HEK293T (cell line): ENCODE data around the gene ELK3.

Experiments
- ARNT ChIP-seq: fragments of 450-650 bp; IDR thresholded peaks from 2 replicates; pipeline ENCODE4 v1.6.1; 2017; ENCODE audit warnings: mild to moderate bottlenecking
- ELF4 ChIP-seq: fragments of 450-650 bp; IDR thresholded peaks from 2 replicates; pipeline ENCODE4 v1.6.1; 2017; ENCODE audit warnings: antibody characterized with exemption
- FOXK2 ChIP-seq: fragments of 450-650 bp; IDR thresholded peaks from 2 replicates; pipeline ENCODE4 v1.6.1; 2016; ENCODE audit warnings: mild to moderate bottlenecking
- FOXM1 ChIP-seq: fragments of 450-650 bp; IDR thresholded peaks from 2 replicates; pipeline ENCODE4 v1.6.1; 2017; ENCODE audit warnings: mild to moderate bottlenecking, borderline replicate concordance
- L3MBTL2 ChIP-seq: fragments of 450-650 bp; conservative IDR thresholded peaks from 2 replicates; pipeline ENCODE4 v1.6.1; 2016; ENCODE audit warnings: mild to moderate bottlenecking
- LEF1 ChIP-seq: fragments of 450-650 bp; IDR thresholded peaks from 2 replicates; pipeline ENCODE4 v1.6.1; 2017; ENCODE audit warnings: mild to moderate bottlenecking, borderline replicate concordance
- NFRKB ChIP-seq: fragments of 450-650 bp; IDR thresholded peaks from 2 replicates; pipeline ENCODE4 v1.6.1; 2016; ENCODE audit warnings: mild to moderate bottlenecking, moderate library complexity
- SP1 ChIP-seq: fragments of 450-650 bp; IDR thresholded peaks from 2 replicates; pipeline ENCODE4 v1.6.1; 2017
- SUZ12 ChIP-seq: fragments of 450-650 bp; IDR thresholded peaks from 2 replicates; pipeline ENCODE4 v1.6.1; 2016; ENCODE audit warnings: mild to moderate bottlenecking
- TARDBP ChIP-seq: fragments of 450-650 bp; IDR thresholded peaks from 2 replicates; pipeline ENCODE4 v1.6.1; 2016
- ZNF384 ChIP-seq: fragments of 450-650 bp; IDR thresholded peaks from 2 replicates; pipeline ENCODE4 v1.6.1; 2016

GRCh38 chr12:96208801-96209549 lies 14.8 kb downstream of the ELK3 start:
- TF ChIP-seq NFRKB, result no peak
- no peak for TF ChIP-seq ELF4
- no peak for TF ChIP-seq TARDBP
- no peak for TF ChIP-seq FOXK2
- TF ChIP-seq ZNF384, result no peak
- TF ChIP-seq FOXM1, result no peak
- no peak for TF ChIP-seq LEF1
- TF ChIP-seq SP1, result no peak
- no peak for TF ChIP-seq ARNT
- TF ChIP-seq SUZ12, result no peak
- no peak for TF ChIP-seq L3MBTL2
